ENCODE results near the gene RBBP8NL. TPM values are rescaled to one million over a fixed set of nuclear protein-coding genes. Genes with fewer than 3 reads are reported as not detected.

RBBP8NL gene
- total and polyA plus RNA-seq, 2 donors: 0.69 to 1.1 TPM

GRCh38 chr20:62396367-62397239 lies 30.7 kb downstream of the RBBP8NL start:
- Histone ChIP-seq H3K4me3 (ENCODE audit: low read depth, low read length) (no peak overlapping the region), H3K4me1 (ENCODE audit: insufficient read depth) (no peaks in the 10 kb centered on the region), H3K27ac (ENCODE audit: low read depth) (no peak overlapping the region), H3K36me3 (ENCODE audit: insufficient read depth) (no peaks in the 10 kb centered on the region)
- no peak for DNase-seq (ENCODE audit: extremely low spot score)
- 89% methylated on average over 35 of the region's 35 CpGs for WGBS

DNA sequence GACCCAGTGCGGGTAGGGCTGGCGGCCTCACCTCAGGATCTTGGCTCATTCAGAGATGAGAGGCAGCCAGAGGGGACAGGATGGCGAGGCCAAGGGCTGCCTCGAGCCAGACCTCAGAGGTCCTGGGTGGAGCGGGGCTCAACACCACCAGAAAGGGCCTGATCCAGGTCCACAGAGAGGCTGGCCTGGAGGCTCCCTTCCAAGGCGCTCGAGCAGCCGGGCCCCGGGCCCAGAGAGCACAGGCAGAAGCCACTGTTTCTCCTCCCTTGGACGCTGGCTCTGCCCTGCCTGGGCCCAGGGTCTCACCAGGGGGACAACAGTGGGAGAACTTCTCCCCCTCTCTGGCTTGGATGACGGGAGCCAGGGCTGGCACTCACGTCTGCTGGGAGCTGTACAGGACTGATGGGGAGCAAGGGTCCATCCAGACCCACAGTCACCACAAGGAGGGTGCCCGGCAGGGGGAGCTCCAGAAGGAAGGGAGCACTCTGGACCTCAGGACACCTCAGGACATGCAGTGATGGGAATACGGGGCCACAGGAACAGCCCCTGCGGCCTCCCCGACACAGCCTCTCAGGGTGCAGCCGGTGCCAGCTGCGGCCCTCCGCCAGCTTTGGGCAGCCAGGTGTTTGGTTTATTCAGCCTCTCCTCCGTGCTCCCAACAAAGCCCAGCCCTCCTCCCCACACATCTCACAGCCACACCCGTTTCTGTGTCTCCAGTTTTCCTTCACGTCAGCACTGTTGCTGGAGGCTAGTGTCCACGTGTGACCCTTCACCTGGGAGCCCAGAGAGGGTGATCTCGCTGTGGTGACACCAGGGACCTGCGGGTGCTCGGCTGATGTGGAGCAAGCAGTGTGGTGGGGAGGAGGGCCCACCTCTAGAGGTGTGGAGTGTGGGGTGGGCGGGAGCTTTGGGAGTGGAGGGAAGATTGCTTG lies 31.8 kb downstream of the RBBP8NL start:
- WGBS: 89% methylated on average over 27 of the region's 27 CpGs
- Histone ChIP-seq H3K4me3 (ENCODE audit: low read depth, low read length) (no peak overlapping the region), H3K36me3 (ENCODE audit: insufficient read depth) (no peaks in the 10 kb centered on the region), H3K27ac (ENCODE audit: low read depth) (no peak overlapping the region), H3K4me1 (ENCODE audit: insufficient read depth) (no peaks in the 10 kb centered on the region)
- DNase-seq (ENCODE audit: extremely low spot score): no peak

DNA sequence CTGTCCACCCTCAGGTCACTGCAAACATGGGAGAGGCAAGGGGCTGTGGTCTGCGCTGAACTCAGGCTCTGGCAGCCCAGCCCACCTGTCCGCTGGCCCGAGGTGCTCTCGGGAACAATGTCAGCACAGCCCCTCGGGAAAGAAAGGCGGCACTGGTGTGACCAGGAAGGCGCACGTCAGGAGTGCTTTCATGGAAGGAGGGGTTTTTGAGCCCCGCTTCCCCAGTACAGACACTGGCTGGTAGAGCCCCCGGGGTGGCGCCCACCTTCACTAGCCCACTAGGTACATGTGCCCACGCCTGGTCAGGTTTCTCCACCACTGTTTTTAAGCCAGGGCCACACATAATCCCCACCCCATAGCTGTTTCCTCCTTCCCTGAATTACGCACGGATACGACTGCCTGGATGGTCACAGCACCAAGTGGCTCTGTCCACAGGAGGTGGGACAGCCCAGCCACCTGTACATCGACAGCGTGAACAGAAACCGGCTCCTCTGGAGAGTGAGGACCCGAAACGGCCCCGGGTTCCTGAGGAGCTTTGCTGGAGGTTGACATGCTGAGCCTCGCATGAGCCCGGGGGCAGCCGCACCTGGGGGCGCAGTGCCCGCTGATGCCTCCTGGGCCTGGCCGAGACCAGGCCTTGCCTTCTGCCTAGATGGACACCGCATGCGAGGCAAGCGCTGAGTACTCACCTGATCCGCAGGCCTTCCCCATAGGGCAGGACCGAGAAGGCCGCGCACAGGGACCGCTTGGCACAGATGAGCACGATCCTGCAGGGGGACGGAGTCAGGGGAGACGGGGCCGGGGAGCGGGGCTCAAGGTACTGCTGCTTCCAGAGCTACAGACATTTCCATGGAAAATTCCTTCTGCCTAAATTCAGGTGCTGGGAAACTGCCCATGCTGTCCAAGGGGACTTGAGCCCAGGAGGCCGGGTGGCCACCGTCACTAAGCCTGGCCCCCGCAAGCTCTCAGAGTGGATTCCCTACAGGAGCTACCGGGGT lies 32.8 kb downstream of the RBBP8NL start:
- Histone ChIP-seq H3K27ac (ENCODE audit: low read depth) (no peak overlapping the region), H3K36me3 (ENCODE audit: insufficient read depth) (no peaks in the 10 kb centered on the region)
- WGBS: 93% methylated on average over 44 of the region's 44 CpGs

GRCh38 chr20:62393830-62394229 lies 33.5 kb downstream of the RBBP8NL start:
- DNase-seq (ENCODE audit: extremely low spot score): no peak
- H3K4me3 ChIP-seq (ENCODE audit: low read depth, low read length): no peak overlapping the region
- no peak overlapping the region for H3K27ac ChIP-seq (ENCODE audit: low read depth)
- 89% methylated on average over 24 of the region's 24 CpGs for WGBS
- no peaks in the 10 kb centered on the region for H3K4me1 ChIP-seq (ENCODE audit: insufficient read depth)
- no peaks in the 10 kb centered on the region for H3K36me3 ChIP-seq (ENCODE audit: insufficient read depth)

More for the DNA sequence above, 32.8 kb downstream of the RBBP8NL start:
- Histone ChIP-seq H3K4me3 (ENCODE audit: low read depth, low read length) (no peak overlapping the region), H3K4me1 (ENCODE audit: insufficient read depth) (no peaks in the 10 kb centered on the region)
- no peak for DNase-seq (ENCODE audit: extremely low spot score)

DNA sequence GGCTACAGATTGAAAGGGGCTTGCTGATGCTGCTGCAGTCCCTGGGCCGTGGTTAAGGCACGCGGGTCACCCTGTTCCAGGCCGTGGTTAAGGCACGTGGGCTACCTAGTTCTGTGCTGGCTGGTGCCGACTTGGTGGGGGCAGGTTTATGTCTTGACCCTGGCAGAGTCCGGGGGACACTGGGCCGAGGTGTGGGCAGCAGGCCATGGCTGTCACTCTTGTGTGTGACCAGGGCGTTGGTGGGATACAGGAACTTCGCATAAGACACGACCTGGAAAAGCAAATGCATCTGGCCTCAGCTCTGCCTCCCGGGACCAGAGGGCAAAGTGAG lies 34.0 kb downstream of the RBBP8NL start:
- Histone ChIP-seq H3K36me3 (ENCODE audit: insufficient read depth) (no peaks in the 10 kb centered on the region), H3K4me1 (ENCODE audit: insufficient read depth) (no peaks in the 10 kb centered on the region), H3K4me3 (ENCODE audit: low read depth, low read length) (no peak overlapping the region), H3K27ac (ENCODE audit: low read depth) (no peak overlapping the region)
- WGBS: 87% methylated on average over 12 of the region's 12 CpGs
- no peak for DNase-seq (ENCODE audit: extremely low spot score)

DNA sequence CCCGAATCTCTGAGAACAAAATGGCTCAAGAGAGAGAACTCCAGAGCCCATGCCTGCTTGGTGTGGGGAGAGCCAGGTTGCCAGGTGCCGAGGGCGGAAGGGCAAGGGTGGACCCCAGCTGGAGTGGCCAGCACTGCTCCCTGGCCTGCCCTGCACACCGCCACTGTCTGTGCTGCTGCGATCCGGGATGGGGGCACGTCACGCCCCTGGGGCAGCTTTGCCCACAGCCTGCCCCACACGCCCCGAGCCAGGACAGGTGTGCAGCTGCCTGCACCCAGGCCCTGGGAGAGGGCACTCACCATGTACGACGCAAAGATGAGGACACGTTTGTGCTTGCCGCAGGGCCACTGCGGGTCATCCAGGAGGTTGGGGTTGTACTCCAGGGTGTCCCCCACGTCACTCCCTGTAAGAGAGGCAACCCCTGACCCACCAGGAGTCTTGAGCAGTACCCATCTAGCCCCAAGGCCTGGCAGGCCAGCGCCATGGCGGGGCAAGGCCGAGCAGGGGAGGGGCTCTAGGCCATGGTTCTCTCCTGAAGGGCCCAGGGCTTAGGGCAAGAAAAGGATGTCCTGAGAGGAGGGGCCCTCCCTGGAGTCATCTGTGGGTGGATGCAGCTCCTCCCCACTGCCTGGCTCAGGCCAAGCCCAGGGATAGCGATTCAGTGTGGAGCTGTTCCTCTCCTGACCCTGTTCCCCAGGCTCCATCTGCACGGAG lies 34.6 kb downstream of the RBBP8NL start:
- WGBS: 87% methylated on average over 21 of the region's 21 CpGs
- H3K36me3 ChIP-seq (ENCODE audit: insufficient read depth): no peaks in the 10 kb centered on the region
- H3K4me3 ChIP-seq (ENCODE audit: low read depth, low read length): no peak overlapping the region
- no peak overlapping the region for H3K27ac ChIP-seq (ENCODE audit: low read depth)
- H3K4me1 ChIP-seq (ENCODE audit: insufficient read depth): no peaks in the 10 kb centered on the region
- DNase-seq (ENCODE audit: extremely low spot score): no peak

DNA sequence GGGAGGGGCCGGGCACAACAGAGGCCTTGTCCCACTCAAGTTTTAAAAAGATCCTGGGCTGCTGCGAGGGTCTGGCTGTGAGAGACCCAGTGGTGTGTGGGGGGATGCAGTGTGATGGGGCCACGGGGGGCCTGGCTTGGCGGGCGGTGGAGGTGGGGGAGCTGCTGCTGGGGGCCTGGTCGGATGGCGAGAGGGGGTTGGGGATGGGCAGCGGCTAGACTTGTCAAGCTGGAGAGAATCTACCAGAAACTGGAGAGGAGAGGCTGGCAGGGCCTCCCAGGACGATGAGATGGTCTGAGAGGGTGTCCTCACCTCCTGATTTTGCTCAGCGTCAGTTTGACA lies 35.3 kb downstream of the RBBP8NL start:
- Histone ChIP-seq H3K27ac (ENCODE audit: low read depth) (no peak overlapping the region), H3K4me1 (ENCODE audit: insufficient read depth) (no peaks in the 10 kb centered on the region), H3K4me3 (ENCODE audit: low read depth, low read length) (no peak overlapping the region), H3K36me3 (ENCODE audit: insufficient read depth) (no peaks in the 10 kb centered on the region)
- no peak for DNase-seq (ENCODE audit: extremely low spot score)
- 83% methylated on average over 10 of the region's 10 CpGs for WGBS

DNA sequence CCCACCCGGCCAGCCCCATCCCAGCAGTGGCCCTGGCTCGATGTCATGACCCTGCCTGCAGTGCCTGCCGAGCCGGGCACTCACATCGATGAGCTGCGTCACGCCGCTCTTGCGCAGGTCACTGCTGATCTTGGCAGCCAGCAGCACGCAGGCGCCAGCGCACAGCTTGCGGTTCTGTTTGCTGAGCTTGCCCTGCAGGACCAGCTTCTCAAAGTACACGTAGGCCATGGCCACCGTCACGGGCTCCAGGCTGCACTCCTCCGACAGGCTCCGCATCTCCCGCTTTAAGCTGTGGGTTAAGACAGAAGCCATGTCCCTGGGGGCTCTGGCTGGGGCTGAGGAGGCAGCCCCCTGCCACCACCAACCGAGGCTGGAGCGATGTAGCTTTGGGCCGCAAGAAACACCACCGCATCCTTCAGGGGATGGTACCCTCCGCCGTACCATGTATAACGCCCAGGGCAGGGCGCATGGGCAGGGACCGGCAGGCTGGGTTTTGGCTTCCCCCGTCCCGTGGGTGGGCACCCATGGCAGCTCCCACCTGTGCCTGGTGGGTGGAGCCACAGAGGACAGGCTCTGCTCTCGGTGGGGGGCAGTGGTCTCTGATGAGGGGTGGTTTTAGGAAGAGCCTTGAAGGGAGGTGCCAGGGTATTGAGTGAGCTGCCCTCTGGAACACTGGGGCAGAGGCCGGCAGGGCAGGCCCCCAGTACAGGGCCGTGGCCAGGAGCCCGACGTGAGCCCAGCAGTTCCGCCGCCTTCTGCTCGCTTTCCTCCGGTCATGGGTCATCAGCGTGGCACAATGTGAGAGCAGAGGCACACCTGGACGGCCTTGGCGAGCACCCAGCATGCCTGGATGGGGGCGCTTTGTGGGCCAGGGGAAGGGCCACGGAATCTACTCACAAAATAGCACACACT lies 35.9 kb downstream of the RBBP8NL start:
- H3K27ac ChIP-seq (ENCODE audit: low read depth): no peak overlapping the region
- DNase-seq (ENCODE audit: extremely low spot score): no peak
- H3K4me3 ChIP-seq (ENCODE audit: low read depth, low read length): no peak overlapping the region
- H3K4me1 ChIP-seq (ENCODE audit: insufficient read depth): no peaks in the 10 kb centered on the region
- 87% methylated on average over 44 of the region's 44 CpGs for WGBS
- H3K36me3 ChIP-seq (ENCODE audit: insufficient read depth): no peaks in the 10 kb centered on the region

- WGBS: 74% methylated on average over 29 of the region's 29 CpGs
- DNase-seq (ENCODE audit: extremely low spot score): no peak
- H3K4me1 ChIP-seq (ENCODE audit: insufficient read depth): no peaks in the 10 kb centered on the region
- no peak overlapping the region for H3K27ac ChIP-seq (ENCODE audit: low read depth)
- no peaks in the 10 kb centered on the region for H3K36me3 ChIP-seq (ENCODE audit: insufficient read depth)
- no peak overlapping the region for H3K4me3 ChIP-seq (ENCODE audit: low read depth, low read length)
These were observed 36.8 kb downstream of the RBBP8NL start for GRCh38 chr20:62390317-62391164.

- H3K27ac ChIP-seq (ENCODE audit: low read depth): no peak overlapping the region
- no peak for DNase-seq (ENCODE audit: extremely low spot score)
- H3K4me3 ChIP-seq (ENCODE audit: low read depth, low read length): no peak overlapping the region
- H3K4me1 ChIP-seq (ENCODE audit: insufficient read depth): no peaks in the 10 kb centered on the region
- 72% methylated on average over 5 of the region's 5 CpGs for WGBS
- no peaks in the 10 kb centered on the region for H3K36me3 ChIP-seq (ENCODE audit: insufficient read depth)
These were observed 37.7 kb downstream of the RBBP8NL start for GRCh38 chr20:62389601-62390087.

GRCh38 chr20:62388839-62389600 lies 38.3 kb downstream of the RBBP8NL start:
- WGBS: 77% methylated on average over 11 of the region's 11 CpGs
- Histone ChIP-seq H3K4me3 (ENCODE audit: low read depth, low read length) (no peak overlapping the region), H3K27ac (ENCODE audit: low read depth) (no peak overlapping the region), H3K4me1 (ENCODE audit: insufficient read depth) (no peaks in the 10 kb centered on the region), H3K36me3 (ENCODE audit: insufficient read depth) (no peaks in the 10 kb centered on the region)
- no peak for DNase-seq (ENCODE audit: extremely low spot score)

Data from urinary bladder (tissue), 4 donors.